Choroid plexus epithelial cell (primary cell): Measurements from ENCODE around the gene GMEB2.
A peak's percentile ranks its signal among the peaks of the same experiment; 100 is the strongest.
"Not testable (repeated sequence)": the region's sequence is repeated elsewhere in the genome, so short reads cannot be mapped to it uniquely, and the experiment has no call there.

Experiments used
- DNase-seq: peaks from one replicate; pipeline ENCODE4 v3.0.0-alpha.2; 2010; ENCODE audit warnings: low read depth
- H3K4me3 ChIP-seq: 2 replicates; pipeline ENCODE4 v1.5.1; 2011; ENCODE audit warnings: low read depth, mild to moderate bottlenecking, control low read depth, low read length, moderate library complexity
- CTCF ChIP-seq: conservative IDR thresholded peaks from 2 replicates; pipeline ENCODE4 v1.5.1; 2011; ENCODE audit warnings: low read depth, mild to moderate bottlenecking, control low read depth, inconsistent platforms, low read length, moderate library complexity

GMEB2 gene

GRCh38 chr20:63656451-63656850 is 29.6 kb upstream of the GMEB2 start:
- DNase-seq = no peak
- no peak for TF ChIP-seq CTCF

GRCh38 chr20:63655249-63655648 is 28.3 kb upstream of the GMEB2 start:
- no peak for TF ChIP-seq CTCF
- no peak overlapping the region for H3K4me3 ChIP-seq

More at GRCh38 chr20:63656451-63656850, 29.6 kb upstream of the GMEB2 start:
- no peak overlapping the region for H3K4me3 ChIP-seq

GRCh38 chr20:63653974-63654668 is 27.2 kb upstream of the GMEB2 start:
- DNase-seq = no peak
- H3K4me3 ChIP-seq = peak overlapping the region; percentile 58
- no peak for TF ChIP-seq CTCF

More at GRCh38 chr20:63655249-63655648, 28.3 kb upstream of the GMEB2 start:
- DNase-seq = no peak

GRCh38 chr20:63653041-63653973 is 26.4 kb upstream of the GMEB2 start, which contains the start of gene STMN3:
Gene STMN3 (minus strand): TSS chr20:63653424. CDS start chr20:63653345, 79 bp downstream.
- peak within 1 kb of the TSS; percentile 58 for H3K4me3 ChIP-seq
- peak; percentile 92 for DNase-seq
- no peak for TF ChIP-seq CTCF

- TF ChIP-seq CTCF = no peak
- peak overlapping the region; percentile 58 for H3K4me3 ChIP-seq
- no peak for DNase-seq
Observed at GRCh38 chr20:63652192-63652980, 25.5 kb upstream of the GMEB2 start.

GRCh38 chr20:63651942-63652191 is 25.0 kb upstream of the GMEB2 start:
- H3K4me3 ChIP-seq = peak overlapping the region; percentile 58
- DNase-seq = no peak

DNA sequence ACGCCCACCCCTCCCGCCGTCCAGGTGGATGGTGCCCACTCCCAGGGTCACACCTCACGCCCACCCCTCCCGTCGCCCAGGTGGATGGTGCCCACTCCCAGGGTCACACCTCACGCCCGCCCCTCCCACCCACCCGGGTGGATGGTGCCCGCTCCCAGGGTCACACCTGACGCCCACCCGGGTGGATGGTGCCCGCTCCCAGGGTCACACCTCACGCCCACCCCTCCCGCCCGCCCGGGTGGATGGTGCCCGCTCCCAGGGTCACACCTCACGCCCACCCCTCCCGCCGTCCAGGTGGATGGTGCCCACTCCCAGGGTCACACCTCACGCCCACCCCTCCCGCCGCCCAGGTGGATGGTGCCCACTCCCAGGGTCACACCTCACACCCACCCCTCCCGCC is 23.6 kb upstream of the GMEB2 start:
- DNase-seq, H3K4me3 ChIP-seq: not testable (repeated sequence)

More at GRCh38 chr20:63651942-63652191, 25.0 kb upstream of the GMEB2 start:
- TF ChIP-seq CTCF = no peak
